Muscle layer of colon (tissue), 2 donors: ENCODE results near the gene RASA3.

Experiments
- H3K27ac ChIP-seq: one replicate; pipeline ENCODE4 v1.7.0; 2013; ENCODE audit warnings: low read depth, mild to moderate bottlenecking, low read length, moderate library complexity
- H3K27me3 ChIP-seq, 2 donors: one replicate each; pipeline ENCODE4 v1.7.0; 2013; ENCODE audit warnings: low read length in 2 of 2, mild to moderate bottlenecking in 2 of 2; ENCODE audit not compliant: insufficient read depth in 2 of 2, control insufficient read depth in 1 of 2
- H3K36me3 ChIP-seq: one replicate; pipeline ENCODE4 v1.7.0; 2013; ENCODE audit warnings: mild to moderate bottlenecking, low read length; ENCODE audit not compliant: insufficient read depth
- H3K4me1 ChIP-seq: one replicate; pipeline ENCODE4 v1.7.0; 2013; ENCODE audit warnings: mild to moderate bottlenecking, low read length; ENCODE audit not compliant: insufficient read depth
- H3K4me3 ChIP-seq, 2 donors: one replicate each; pipeline ENCODE4 v1.7.0; 2013; ENCODE audit warnings: low read length in 2 of 2, low read depth in 1 of 2, mild to moderate bottlenecking in 1 of 2, moderate library complexity in 1 of 2
- H3K9ac ChIP-seq: one replicate; pipeline ENCODE4 v1.7.0; 2013; ENCODE audit warnings: low read length
- H3K9me3 ChIP-seq: one replicate; pipeline ENCODE4 v1.7.0; 2013; ENCODE audit warnings: mild to moderate bottlenecking, low read length
- donor health status: abdominal sarcoma.
- donor health status: Adenocarcinoma of cecum.

Gene RASA3

DNA sequence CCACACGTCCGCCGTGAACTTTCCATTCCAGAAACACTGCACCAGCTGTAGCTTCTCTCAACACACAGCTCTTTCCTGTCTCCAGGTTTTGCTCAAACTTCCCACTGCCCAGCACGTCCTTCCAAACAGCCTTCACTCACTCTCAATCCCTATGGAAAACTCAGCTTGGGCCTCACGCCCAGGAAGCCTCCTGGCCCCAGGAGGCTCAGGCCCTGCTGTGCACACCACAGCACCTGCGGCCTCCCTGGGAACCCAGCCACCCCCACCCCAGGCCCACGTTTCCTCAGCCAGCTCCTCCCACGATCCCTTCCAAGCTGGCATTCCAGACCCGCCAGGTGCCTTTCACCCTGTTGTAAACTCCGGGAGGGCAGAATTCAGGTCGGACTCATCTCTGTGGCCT lies 193.7 kb downstream of the RASA3 start:
- H3K9me3 ChIP-seq = no peaks in the 10 kb centered on the region
- no peak overlapping the region for H3K9ac ChIP-seq
- H3K4me1 ChIP-seq = no peaks in the 10 kb centered on the region
- H3K4me3 ChIP-seq = no peak overlapping the region
- H3K27me3 ChIP-seq = peaks cover 0 to 28% of the 10 kb centered on the region in 2 donors
- H3K27ac ChIP-seq = no peak overlapping the region
- no peaks in the 10 kb centered on the region for H3K36me3 ChIP-seq

DNA sequence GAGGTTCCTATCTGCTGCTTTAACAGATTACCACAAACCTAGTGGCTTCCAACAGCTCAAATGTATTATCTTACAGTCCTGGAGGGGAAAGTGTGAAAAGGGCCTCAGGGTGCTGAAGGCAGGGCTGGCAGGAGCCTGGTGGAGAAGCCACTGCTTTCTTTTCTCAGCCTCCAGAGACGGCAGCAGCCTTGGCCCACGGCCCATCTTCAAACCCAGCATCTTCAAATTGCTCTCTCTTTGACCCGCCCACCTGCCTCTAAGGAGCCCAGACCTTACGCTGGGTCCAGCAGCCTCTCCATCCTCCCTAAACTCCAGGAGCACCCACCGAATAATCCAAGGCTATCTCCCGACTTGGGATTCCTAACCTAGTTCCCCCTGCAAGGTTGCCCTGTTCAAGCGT lies 194.2 kb downstream of the RASA3 start:
- H3K4me3 ChIP-seq = no peak overlapping the region
- peaks cover 0 to 28% of the 10 kb centered on the region in 2 donors for H3K27me3 ChIP-seq
- H3K27ac ChIP-seq = no peak overlapping the region
- H3K9me3 ChIP-seq = no peaks in the 10 kb centered on the region
- H3K9ac ChIP-seq = no peak overlapping the region
- no peaks in the 10 kb centered on the region for H3K4me1 ChIP-seq
- no peaks in the 10 kb centered on the region for H3K36me3 ChIP-seq

DNA sequence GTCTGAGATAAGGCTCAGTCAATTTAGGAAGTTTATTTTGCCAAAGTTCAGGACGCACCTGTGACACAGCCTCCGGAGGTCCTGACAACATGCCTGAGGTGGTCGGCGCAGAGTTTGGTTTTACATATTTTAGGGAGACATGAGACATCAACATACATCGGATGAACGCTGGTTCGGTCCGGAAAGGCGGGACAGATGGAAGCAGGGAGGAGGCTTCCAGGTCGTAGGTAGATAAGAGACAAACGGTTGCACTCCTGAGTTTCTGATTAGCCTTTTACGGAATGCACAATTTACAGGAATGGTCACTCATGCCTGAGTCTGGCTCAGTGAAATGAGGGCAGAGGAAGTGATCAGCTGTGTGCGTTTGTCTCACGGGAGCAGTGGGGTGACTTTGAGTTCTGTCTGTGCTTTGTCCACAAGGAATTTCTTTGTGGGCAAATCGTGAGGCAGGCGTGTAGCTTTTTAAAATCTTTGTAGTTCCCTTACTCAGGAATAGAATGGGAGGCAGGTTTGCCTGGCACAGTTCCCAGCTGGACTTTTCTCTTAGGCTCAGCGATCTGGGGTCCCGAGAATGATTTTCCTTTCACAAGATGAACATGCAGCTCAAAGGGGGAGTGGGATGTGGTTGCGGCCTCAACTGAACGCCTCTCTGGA lies 194.8 kb downstream of the RASA3 start:
- no peak overlapping the region for H3K4me3 ChIP-seq
- no peak overlapping the region for H3K27ac ChIP-seq
- H3K9me3 ChIP-seq = no peaks in the 10 kb centered on the region
- no peak overlapping the region for H3K9ac ChIP-seq
- peaks cover 0 to 28% of the 10 kb centered on the region in 2 donors for H3K27me3 ChIP-seq
- H3K4me1 ChIP-seq = no peaks in the 10 kb centered on the region
- H3K36me3 ChIP-seq = no peaks in the 10 kb centered on the region

DNA sequence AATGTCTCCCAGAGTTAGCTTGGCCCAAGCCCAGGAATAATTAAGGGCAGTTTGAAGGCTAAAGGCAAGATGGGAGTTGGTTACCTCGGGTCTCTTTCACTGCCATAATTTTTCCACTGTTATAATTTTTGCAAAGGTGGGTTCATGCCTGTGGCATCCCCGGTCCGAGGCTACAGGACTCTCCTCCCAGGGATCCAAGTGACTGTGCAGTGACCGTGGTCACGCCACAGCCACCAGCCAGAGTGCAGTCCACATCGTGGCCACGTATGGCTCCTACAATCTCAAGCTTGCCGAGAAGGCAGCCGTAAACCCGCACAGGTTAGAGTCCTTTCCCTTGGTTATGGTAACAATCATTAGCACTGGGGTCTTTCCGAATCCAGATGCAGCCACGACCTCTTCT lies 195.3 kb downstream of the RASA3 start:
- H3K27me3 ChIP-seq = peaks cover 0 to 28% of the 10 kb centered on the region in 2 donors
- no peak overlapping the region for H3K4me3 ChIP-seq
- H3K9ac ChIP-seq = no peak overlapping the region
- H3K27ac ChIP-seq = no peak overlapping the region
- no peaks in the 10 kb centered on the region for H3K4me1 ChIP-seq
- H3K9me3 ChIP-seq = no peaks in the 10 kb centered on the region
- no peaks in the 10 kb centered on the region for H3K36me3 ChIP-seq

DNA sequence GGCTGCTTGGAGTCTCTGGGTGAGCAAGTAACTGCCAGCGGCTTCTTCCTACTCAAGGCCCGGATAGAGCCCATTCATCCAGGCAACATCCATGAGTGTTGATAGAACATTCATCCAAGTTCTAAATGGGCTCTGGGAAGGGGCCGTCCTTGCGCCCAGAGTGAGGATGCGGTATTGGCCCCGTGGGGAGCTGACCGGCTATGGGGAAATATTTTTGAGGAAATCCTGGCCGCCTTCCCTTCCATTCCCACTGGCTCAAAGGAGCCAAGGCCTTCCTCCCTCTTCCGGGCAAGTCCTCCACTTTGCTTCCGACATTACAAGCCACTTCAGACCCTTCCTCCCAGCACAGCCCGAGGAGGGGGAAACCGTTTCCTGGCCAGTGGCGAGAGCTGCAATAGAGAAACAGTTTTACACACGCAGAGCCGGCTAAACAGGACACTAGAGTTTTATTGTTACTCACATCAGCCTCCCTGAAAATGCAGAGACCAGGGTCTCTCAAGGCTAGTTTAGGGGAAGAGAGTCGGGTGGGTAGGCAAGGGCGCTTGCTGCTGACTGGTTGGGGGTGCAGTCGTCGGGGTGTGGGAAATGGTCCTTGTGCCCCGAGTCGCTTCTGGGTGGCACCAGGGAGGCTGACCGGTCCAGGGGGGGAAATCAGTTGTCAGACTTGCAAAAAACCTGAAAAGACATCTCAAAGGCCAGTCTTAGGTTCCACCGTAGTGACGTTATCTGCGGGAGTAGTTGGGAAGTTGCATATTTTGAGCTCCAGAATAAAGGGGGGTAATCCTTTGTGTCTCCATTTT lies 196.1 kb downstream of the RASA3 start:
- Histone ChIP-seq H3K4me1 (no peaks in the 10 kb centered on the region), H3K27ac (no peak overlapping the region), H3K4me3 (no peak overlapping the region), H3K9ac (no peak overlapping the region), H3K36me3 (no peaks in the 10 kb centered on the region), H3K27me3 (peaks cover 0 to 30% of the 10 kb centered on the region in 2 donors), H3K9me3 (no peaks in the 10 kb centered on the region)

DNA sequence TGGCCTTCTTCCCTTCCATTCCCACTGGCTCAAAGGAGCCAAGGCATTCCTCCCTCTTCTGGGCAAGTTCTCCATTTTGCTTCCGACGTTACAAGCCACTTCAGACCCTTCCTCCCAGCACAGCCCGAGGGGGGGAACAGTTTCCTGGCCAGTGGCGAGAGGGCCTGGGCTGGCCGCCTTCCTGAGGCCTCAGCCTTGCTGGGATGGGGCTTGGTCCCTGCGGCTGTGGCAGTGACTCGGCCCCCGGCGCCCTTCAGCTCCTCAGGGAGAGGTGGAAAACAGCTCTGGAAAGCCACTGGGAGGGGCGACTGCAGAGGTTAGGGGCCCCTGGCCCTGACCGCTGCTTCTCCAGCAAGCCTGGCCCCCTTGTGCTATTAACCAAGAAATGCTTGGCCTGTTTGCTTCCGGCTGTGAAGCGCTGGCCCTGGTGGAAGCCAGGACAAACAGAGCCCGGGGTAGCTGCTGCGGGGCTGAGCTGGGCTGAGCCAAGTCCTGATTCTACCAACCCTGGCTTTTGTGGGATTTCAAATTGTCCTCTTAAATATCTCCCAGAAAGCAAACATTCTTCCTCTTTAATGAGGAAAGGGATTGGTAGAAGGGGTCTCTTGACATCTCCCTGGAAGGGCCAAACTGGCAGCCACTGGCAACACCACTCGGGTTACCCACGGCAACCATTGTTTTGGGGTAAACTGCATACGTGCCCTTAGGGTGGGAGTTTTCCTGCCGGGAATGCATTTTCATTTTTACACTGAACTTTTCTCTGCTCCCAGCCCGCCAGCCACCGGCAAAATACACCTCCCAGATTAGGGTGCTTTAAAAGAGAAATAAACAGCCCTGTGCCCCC lies 197.2 kb downstream of the RASA3 start:
- H3K36me3 ChIP-seq = no peaks in the 10 kb centered on the region
- H3K9ac ChIP-seq = no peak overlapping the region
- no peaks in the 10 kb centered on the region for H3K9me3 ChIP-seq
- H3K4me1 ChIP-seq = no peaks in the 10 kb centered on the region
- no peak overlapping the region for H3K27ac ChIP-seq
- no peak overlapping the region for H3K4me3 ChIP-seq
- peaks cover 0 to 39% of the 10 kb centered on the region in 2 donors for H3K27me3 ChIP-seq

DNA sequence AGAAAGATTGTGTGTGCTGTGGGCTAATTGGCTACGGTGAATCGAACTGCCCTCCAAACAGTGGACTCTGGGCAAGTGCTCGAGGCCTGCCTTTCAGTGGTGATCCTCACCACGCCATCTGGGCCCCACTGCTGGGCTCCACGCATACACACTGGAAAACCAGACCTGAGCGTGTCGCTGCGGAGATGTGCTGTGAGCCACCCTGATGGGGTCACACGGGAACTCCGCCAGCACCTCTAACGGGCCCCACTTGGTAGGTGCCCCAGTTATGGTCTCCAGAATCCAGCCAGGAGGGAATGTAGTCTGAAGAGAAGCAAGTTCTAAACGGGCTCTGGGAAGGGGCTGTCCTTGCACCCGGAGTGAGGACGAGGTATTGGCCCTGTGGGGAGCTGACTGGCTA lies 197.8 kb downstream of the RASA3 start:
- Histone ChIP-seq H3K27me3 (peaks cover 0 to 39% of the 10 kb centered on the region in 2 donors), H3K9me3 (no peaks in the 10 kb centered on the region), H3K4me1 (peaks cover 4% of the 10 kb centered on the region), H3K36me3 (no peaks in the 10 kb centered on the region), H3K4me3 (no peak overlapping the region), H3K9ac (no peak overlapping the region), H3K27ac (no peak overlapping the region)

DNA sequence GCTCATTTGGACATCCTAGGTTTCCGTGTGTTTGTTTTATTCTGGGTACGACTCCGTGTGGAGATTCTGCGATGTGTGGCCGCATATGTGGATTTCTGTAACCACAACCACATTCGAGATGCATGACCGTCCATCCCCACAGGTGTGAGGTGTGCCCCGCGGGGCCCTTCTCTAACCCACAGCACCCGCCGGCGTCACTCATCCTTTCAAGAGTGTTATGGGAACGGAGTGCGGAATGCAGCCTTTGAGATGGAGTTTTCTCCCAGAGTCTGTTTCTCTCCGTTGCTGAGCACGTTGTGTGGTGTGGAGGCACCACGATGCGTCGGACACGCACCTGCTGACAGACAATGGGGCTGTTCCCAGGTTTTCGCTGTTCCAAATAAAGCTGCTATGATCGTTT lies 198.5 kb downstream of the RASA3 start:
- H3K27ac ChIP-seq = no peak overlapping the region
- no peaks in the 10 kb centered on the region for H3K9me3 ChIP-seq
- H3K4me1 ChIP-seq = peaks cover 11% of the 10 kb centered on the region
- H3K27me3 ChIP-seq = peaks cover 0 to 32% of the 10 kb centered on the region in 2 donors
- H3K9ac ChIP-seq = no peak overlapping the region
- H3K36me3 ChIP-seq = no peaks in the 10 kb centered on the region
- no peak overlapping the region for H3K4me3 ChIP-seq

DNA sequence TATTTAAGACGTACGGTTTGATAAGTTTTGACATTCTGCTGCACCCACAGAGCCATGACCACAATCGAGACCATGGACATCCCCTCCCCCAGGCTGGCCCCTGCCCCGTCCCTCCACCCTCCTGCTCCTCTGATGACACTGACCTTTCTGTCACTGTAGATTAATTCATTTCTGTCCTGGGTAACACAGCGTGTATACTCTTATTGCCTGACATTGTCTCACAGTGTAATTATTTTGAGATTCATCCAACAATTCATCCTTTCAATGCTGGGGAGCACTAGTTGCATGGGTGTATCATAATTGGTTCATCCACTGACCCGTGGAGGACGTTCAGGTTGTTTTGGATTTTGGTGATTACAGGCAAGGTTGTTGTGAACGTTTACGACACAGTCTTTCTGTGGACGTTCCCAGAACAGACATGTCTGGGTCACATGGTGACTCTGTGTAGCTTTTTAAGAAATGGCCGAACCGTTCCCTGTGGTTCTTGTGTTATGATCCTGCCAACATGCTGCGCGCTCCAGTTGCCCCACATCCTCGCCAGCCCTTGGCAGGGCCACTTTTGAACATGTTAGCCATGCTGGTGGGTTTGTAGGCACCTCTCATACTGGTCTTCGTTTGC lies 200.5 kb downstream of the RASA3 start:
- Histone ChIP-seq H3K27ac (no peak overlapping the region), H3K4me3 (no peak overlapping the region), H3K27me3 (peaks cover 0 to 27% of the 10 kb centered on the region in 2 donors), H3K9me3 (no peaks in the 10 kb centered on the region), H3K36me3 (no peaks in the 10 kb centered on the region), H3K4me1 (peaks cover 24% of the 10 kb centered on the region), H3K9ac (no peak overlapping the region)

DNA sequence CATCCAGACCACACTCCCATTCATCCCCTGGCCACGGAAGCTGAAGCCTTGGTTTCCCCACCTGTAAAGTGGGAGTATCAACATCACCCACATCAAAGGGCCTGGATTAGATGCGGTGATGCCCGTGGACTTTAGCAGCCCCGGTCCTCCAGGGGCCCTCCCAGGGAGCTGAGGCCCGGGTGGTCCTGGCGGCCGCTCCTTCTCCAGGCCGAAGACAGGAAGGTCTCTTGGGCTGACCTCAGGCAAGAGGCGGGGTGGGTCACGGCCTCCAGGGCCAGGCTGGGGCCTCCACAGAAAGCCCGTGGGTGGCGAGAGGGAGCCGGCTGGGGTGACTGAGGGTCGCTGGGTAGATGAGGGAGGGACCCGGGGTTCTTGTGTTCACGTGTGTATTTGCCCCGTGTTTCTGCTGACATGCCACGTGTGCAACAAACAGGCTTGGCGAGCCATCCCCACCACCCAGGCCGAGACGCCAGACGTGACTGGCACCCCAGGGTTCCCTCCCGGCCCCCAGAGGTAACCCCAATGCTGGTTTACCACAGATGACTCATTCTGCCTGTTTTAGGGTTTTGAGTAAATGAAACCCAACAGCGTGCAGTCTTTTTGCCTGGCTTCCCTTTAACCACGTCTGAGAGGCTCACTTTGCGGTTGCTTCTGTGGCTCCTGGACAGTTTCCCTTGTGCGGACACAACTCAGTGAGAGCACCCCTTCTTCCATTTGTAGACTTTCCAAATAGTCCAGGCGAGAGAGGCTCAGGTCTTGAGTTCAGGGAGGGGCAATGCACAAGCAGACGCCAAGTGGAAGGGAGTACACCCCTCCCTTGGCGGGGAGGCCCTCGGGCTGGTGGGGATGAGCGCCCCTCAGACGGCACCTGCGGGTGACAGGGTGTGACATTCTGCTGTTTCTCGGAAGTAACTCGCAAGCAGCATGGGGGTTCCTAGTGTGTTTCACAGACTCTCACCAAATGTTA lies 201.5 kb downstream of the RASA3 start:
- Histone ChIP-seq H3K9me3 (no peaks in the 10 kb centered on the region), H3K9ac (no peak overlapping the region), H3K36me3 (no peaks in the 10 kb centered on the region), H3K27me3 (peaks cover 0 to 27% of the 10 kb centered on the region in 2 donors), H3K27ac (no peak overlapping the region), H3K4me3 (no peak overlapping the region), H3K4me1 (peaks cover 24% of the 10 kb centered on the region)
